ENCODE results near the gene CHP2. TPM values are rescaled to one million over a fixed set of nuclear protein-coding genes. Genes with fewer than 3 reads are reported as not detected.
"Not testable (repeated sequence)": the region's sequence is repeated elsewhere in the genome, so short reads cannot be mapped to it uniquely, and the experiment has no call there.

Gene CHP2
- total RNA-seq, 2 donors from 2014 or later = 171 to 227 TPM

GRCh38 chr16:23739516-23739915, 15.3 kb upstream of the CHP2 start:
- ATAC-seq (no peak), DNase-seq (no peak)
- intact Hi-C loops (cut with DNase I, micrococcal nuclease) = no loop called here

- ATAC-seq (no peak), DNase-seq (no peak)
- intact Hi-C loops (cut with DNase I, micrococcal nuclease) = no loop called here
Observed at GRCh38 chr16:23741675-23742303, 13.0 kb upstream of the CHP2 start.

- DNase-seq (no peak), ATAC-seq (peak; percentile 28)
- intact Hi-C loops (cut with DNase I, micrococcal nuclease) = no loop called here
Observed at GRCh38 chr16:23742766-23743165, 12.1 kb upstream of the CHP2 start.

- intact Hi-C loops (cut with DNase I, micrococcal nuclease) = no loop called here
- DNase-seq (no peak), ATAC-seq (peak; percentile 87)
Observed at GRCh38 chr16:23745263-23745662, 9.6 kb upstream of the CHP2 start.

- intact Hi-C loops (cut with DNase I, micrococcal nuclease) = no loop called here
- ATAC-seq (no peak), DNase-seq (no peak)
Observed at GRCh38 chr16:23748630-23749029, 6.2 kb upstream of the CHP2 start.

GRCh38 chr16:23751053-23751452, 3.8 kb upstream of the CHP2 start:
- intact Hi-C loops (cut with DNase I, micrococcal nuclease); DNase-seq; ATAC-seq: not testable (repeated sequence)

GRCh38 chr16:23753908-23754593, 775 bp upstream of the CHP2 start:
- intact Hi-C loops (cut with DNase I, micrococcal nuclease) = no loop called here
- no peak for ATAC-seq

GRCh38 chr16:23755484-23755809, 621 bp downstream of the CHP2 start:
- ATAC-seq (peak; percentile 22), DNase-seq (no peak)
- intact Hi-C loops (cut with DNase I, micrococcal nuclease) = no loop called here

More at GRCh38 chr16:23753908-23754593, 775 bp upstream of the CHP2 start:
- no peak for DNase-seq

- intact Hi-C loops (cut with DNase I, micrococcal nuclease) = no loop called here
- no peak for ATAC-seq
- DNase-seq = no peak
Observed at GRCh38 chr16:23757116-23757515, 2.3 kb downstream of the CHP2 start.

GRCh38 chr16:23757937-23758619, 3.3 kb downstream of the CHP2 start:
- ATAC-seq (no peak), DNase-seq (no peak)
- intact Hi-C loops (cut with DNase I, micrococcal nuclease) = no loop called here

- intact Hi-C loops (cut with DNase I, micrococcal nuclease) = no loop called here
- no peak for ATAC-seq
- no peak for DNase-seq
Observed at GRCh38 chr16:23765933-23766332, 11.1 kb downstream of the CHP2 start.

GRCh38 chr16:23768581-23768980, 13.8 kb downstream of the CHP2 start:
- intact Hi-C loops (cut with DNase I, micrococcal nuclease) = no loop called here
- DNase-seq = peak in 1 of 2 donors; percentile 53
- ATAC-seq = peak; percentile 40

- DNase-seq (no peak), ATAC-seq (no peak)
- intact Hi-C loops (cut with DNase I, micrococcal nuclease) = no loop called here
Observed at GRCh38 chr16:23771027-23771426, 16.2 kb downstream of the CHP2 start.

GRCh38 chr16:23771642-23772041, 16.8 kb downstream of the CHP2 start:
- no peak for ATAC-seq
- no peak for DNase-seq
- intact Hi-C loops (cut with DNase I, micrococcal nuclease) = no loop called here

GRCh38 chr16:23773339-23773738, 18.5 kb downstream of the CHP2 start:
- ATAC-seq = no peak
- intact Hi-C loops (cut with DNase I, micrococcal nuclease) = no loop called here

GRCh38 chr16:23781176-23781575, 26.4 kb downstream of the CHP2 start:
- intact Hi-C loops (cut with DNase I, micrococcal nuclease) = no loop called here
- ATAC-seq (no peak), DNase-seq (no peak)

More at GRCh38 chr16:23773339-23773738, 18.5 kb downstream of the CHP2 start:
- DNase-seq = no peak

- ATAC-seq (no peak), DNase-seq (no peak)
- intact Hi-C loops (cut with DNase I, micrococcal nuclease) = no loop called here
Observed at GRCh38 chr16:23784811-23785447, 30.1 kb downstream of the CHP2 start.

- intact Hi-C loops (cut with DNase I, micrococcal nuclease) = no loop called here
- ATAC-seq (no peak), DNase-seq (no peak)
Observed at GRCh38 chr16:23785842-23786241, 31.0 kb downstream of the CHP2 start.

- ATAC-seq (no peak), DNase-seq (no peak)
- intact Hi-C loops (cut with DNase I, micrococcal nuclease) = no loop called here
Observed at GRCh38 chr16:23786964-23787561, 32.2 kb downstream of the CHP2 start.
